Peyer's patch (tissue), 4 donors: ENCODE measurements around the gene HELQ.

Experiments used
- CTCF ChIP-seq, 6 experiments: fragments of 450-650 bp in 4 of 6; fragments of 200-600 bp in 2 of 6; sonication (generic) in 1 of 6; IDR thresholded peaks; one replicate each; pipeline ENCODE4 v1.5.1; 2017 to 2019; ENCODE audit warnings: antibody characterized with exemption in 6 of 6, mild to moderate bottlenecking in 3 of 6, moderate library complexity in 1 of 6
- POLR2A ChIP-seq, 2 donors: fragments of 450-650 bp; IDR thresholded peaks; one replicate each; pipeline ENCODE4 v1.5.1; 2017; ENCODE audit warnings: antibody characterized with exemption in 2 of 2, mild to moderate bottlenecking in 2 of 2, moderate library complexity in 2 of 2

GRCh38 chr4:83436680-83437079 lies 18.9 kb downstream of the HELQ start:
- TF ChIP-seq CTCF (IDR thresholded peaks at IDR 0.05) (no peak), POLR2A (IDR thresholded peaks at IDR 0.05) (no peak)
